ENCODE data around the gene DTWD2. TPM values are rescaled to one million over a fixed set of nuclear protein-coding genes. Genes with fewer than 3 reads are reported as not detected.
"Not testable (repeated sequence)": the region's sequence is repeated elsewhere in the genome, so short reads cannot be mapped to it uniquely, and the experiment has no call there.

Gene DTWD2
- total and polyA plus RNA-seq, 2 experiments from 2014 or later: 2.5 to 14.1 TPM

DNA sequence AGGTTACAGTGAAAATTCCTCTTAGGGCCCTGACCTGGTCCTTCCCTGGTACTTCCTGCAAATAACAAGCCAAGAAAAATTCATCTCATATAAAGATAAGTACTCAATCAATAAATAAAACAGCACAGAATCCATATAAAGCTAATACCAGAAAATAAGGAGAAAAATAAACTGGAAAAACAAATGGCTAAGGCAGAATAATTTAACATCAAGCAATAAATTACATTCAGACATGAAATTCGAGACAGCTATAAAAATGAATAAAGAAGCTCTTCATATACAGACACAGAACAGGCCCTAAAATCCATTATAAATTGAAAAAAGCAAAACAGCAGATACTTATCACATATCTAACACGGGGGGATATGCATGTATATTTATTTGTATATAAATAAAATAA is 99.2 kb downstream of the DTWD2 start:
- Histone ChIP-seq H3K9me2 (replicated peaks; ENCODE audit: insufficient read depth) (no peaks in the 10 kb centered on the region), H3K79me2 (no peaks in the 10 kb centered on the region), H2AFZ (no peak overlapping the region), H3K36me3 (replicated peaks; ENCODE audit: insufficient read depth, low read depth) (no peaks in the 10 kb centered on the region), H3K9me3 (ENCODE audit: low read depth) (no peaks in the 10 kb centered on the region), H3K27me3 (no peaks in the 10 kb centered on the region), H4K20me1 (ENCODE audit: insufficient read depth, poor library complexity, severe bottlenecking) (no peaks in the 10 kb centered on the region), H3K4me3 (no peak overlapping the region), H3K4me2 (no peak overlapping the region), H3K27ac (no peak overlapping the region), H3K4me1 (ENCODE audit: insufficient read depth) (no peaks in the 10 kb centered on the region)
- TF ChIP-seq EZH2 (IDR thresholded peaks at IDR 0.05; ENCODE audit: borderline replicate concordance) (no peak), EZH2phosphoT487 (IDR thresholded peaks at IDR 0.05; ENCODE audit: low read depth, severe bottlenecking, unreplicated experiment) (no peak)
- TF ChIP-seq, protein P1, sequence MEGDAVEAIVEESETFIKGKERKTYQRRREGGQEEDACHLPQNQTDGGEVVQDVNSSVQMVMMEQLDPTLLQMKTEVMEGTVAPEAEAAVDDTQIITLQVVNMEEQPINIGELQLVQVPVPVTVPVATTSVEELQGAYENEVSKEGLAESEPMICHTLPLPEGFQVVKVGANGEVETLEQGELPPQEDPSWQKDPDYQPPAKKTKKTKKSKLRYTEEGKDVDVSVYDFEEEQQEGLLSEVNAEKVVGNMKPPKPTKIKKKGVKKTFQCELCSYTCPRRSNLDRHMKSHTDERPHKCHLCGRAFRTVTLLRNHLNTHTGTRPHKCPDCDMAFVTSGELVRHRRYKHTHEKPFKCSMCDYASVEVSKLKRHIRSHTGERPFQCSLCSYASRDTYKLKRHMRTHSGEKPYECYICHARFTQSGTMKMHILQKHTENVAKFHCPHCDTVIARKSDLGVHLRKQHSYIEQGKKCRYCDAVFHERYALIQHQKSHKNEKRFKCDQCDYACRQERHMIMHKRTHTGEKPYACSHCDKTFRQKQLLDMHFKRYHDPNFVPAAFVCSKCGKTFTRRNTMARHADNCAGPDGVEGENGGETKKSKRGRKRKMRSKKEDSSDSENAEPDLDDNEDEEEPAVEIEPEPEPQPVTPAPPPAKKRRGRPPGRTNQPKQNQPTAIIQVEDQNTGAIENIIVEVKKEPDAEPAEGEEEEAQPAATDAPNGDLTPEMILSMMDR (IDR thresholded peaks at IDR 0.05; ENCODE audit: poor library complexity): no peak
- no peak for DNase-seq (ENCODE audit: low spot score)
- 70% methylated on average over 2 of the region's 2 CpGs for WGBS (ENCODE audit: low lambda C conversion rate, missing lambda C conversion rate)

DNA sequence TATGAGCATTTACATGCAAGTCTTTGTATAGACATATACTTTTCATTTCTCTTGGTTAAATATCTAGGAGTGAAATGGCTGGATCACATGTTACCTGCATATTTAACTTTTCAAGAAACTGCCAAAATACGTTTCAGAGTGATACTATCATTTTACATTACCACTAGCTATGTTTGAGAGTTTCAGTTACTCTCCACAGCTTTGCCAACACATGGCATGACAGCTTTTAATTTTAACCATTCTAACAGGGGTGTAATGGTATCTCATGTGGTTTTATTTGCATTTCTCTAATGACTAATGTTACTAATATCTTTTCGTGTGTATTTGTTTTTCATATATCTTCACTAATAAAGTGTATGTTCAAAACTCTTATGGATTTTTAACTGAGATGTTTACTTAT is 99.8 kb downstream of the DTWD2 start:
- DNase-seq (ENCODE audit: low spot score): no peak
- Histone ChIP-seq H3K4me2 (no peak overlapping the region), H3K4me3 (no peak overlapping the region), H3K9me3 (ENCODE audit: low read depth) (no peaks in the 10 kb centered on the region), H2AFZ (no peak overlapping the region), H3K4me1 (ENCODE audit: insufficient read depth) (no peaks in the 10 kb centered on the region), H3K9me2 (replicated peaks; ENCODE audit: insufficient read depth) (no peaks in the 10 kb centered on the region), H3K36me3 (replicated peaks; ENCODE audit: insufficient read depth, low read depth) (no peaks in the 10 kb centered on the region), H3K27ac (no peak overlapping the region), H3K27me3 (no peaks in the 10 kb centered on the region), H3K79me2 (no peaks in the 10 kb centered on the region), H4K20me1 (ENCODE audit: insufficient read depth, poor library complexity, severe bottlenecking) (no peaks in the 10 kb centered on the region)
- WGBS (ENCODE audit: low lambda C conversion rate, missing lambda C conversion rate): 92% methylated on average over 2 of the region's 2 CpGs
- TF ChIP-seq, protein P1 (IDR thresholded peaks at IDR 0.05; ENCODE audit: poor library complexity): no peak
- TF ChIP-seq EZH2 (IDR thresholded peaks at IDR 0.05; ENCODE audit: borderline replicate concordance): no peak
- TF ChIP-seq EZH2phosphoT487 (IDR thresholded peaks at IDR 0.05; ENCODE audit: low read depth, severe bottlenecking, unreplicated experiment): no peak

GRCh38 chr5:118883362-118883761 is 105.0 kb downstream of the DTWD2 start:
- Histone ChIP-seq H3K9me3 (ENCODE audit: low read depth) (peaks cover 3% of the 10 kb centered on the region), H3K36me3 (replicated peaks; ENCODE audit: insufficient read depth, low read depth) (no peaks in the 10 kb centered on the region), H3K9me2 (replicated peaks; ENCODE audit: insufficient read depth) (no peaks in the 10 kb centered on the region), H3K27me3 (no peaks in the 10 kb centered on the region), H3K4me2 (no peak overlapping the region), H3K79me2 (no peaks in the 10 kb centered on the region), H3K4me1 (ENCODE audit: insufficient read depth) (no peaks in the 10 kb centered on the region), H3K27ac (no peak overlapping the region), H2AFZ (no peak overlapping the region), H3K4me3 (no peak overlapping the region), H4K20me1 (ENCODE audit: insufficient read depth, poor library complexity, severe bottlenecking) (no peaks in the 10 kb centered on the region)
- WGBS (ENCODE audit: low lambda C conversion rate, missing lambda C conversion rate): 87% methylated on average over 2 of the region's 2 CpGs
- TF ChIP-seq EZH2phosphoT487 (IDR thresholded peaks at IDR 0.05; ENCODE audit: low read depth, severe bottlenecking, unreplicated experiment): no peak
- no peak for DNase-seq (ENCODE audit: low spot score)

DNA sequence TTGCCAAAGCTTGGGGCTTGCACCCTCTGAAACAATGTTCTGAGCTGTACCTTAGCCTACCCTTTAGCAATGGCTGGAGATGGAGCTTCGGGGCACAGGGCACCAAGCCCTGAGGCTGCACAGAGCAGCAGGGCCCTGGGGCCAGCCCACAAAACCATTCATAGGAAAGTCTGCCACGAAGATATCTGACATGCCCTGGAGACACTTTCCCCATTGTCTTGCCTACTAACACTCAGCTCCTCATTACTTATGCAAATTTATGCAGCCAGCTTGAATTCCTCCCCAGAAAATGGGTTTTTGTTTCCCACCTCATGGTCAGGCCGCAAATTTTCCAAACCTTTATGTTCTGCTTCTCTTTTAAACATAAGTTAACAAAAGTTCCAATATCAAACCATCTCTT is 105.7 kb downstream of the DTWD2 start:
- Histone ChIP-seq H3K27ac (no peak overlapping the region), H3K4me1 (ENCODE audit: insufficient read depth) (no peaks in the 10 kb centered on the region), H2AFZ (no peak overlapping the region), H3K79me2 (no peaks in the 10 kb centered on the region), H3K9me3 (ENCODE audit: low read depth) (peaks cover 3% of the 10 kb centered on the region), H3K4me3 (no peak overlapping the region), H3K4me2 (no peak overlapping the region), H3K36me3 (replicated peaks; ENCODE audit: insufficient read depth, low read depth) (no peaks in the 10 kb centered on the region), H3K9me2 (replicated peaks; ENCODE audit: insufficient read depth) (no peaks in the 10 kb centered on the region), H3K27me3 (no peaks in the 10 kb centered on the region), H4K20me1 (ENCODE audit: insufficient read depth, poor library complexity, severe bottlenecking) (no peaks in the 10 kb centered on the region)
- TF ChIP-seq, protein P1 (IDR thresholded peaks at IDR 0.05; ENCODE audit: poor library complexity): no peak
- TF ChIP-seq EZH2phosphoT487 (IDR thresholded peaks at IDR 0.05; ENCODE audit: low read depth, severe bottlenecking, unreplicated experiment): no peak
- TF ChIP-seq EZH2 (IDR thresholded peaks at IDR 0.05; ENCODE audit: borderline replicate concordance): no peak
- DNase-seq (ENCODE audit: low spot score): no peak
- 79% methylated on average over 3 of the region's 3 CpGs for WGBS (ENCODE audit: low lambda C conversion rate, missing lambda C conversion rate)

DNA sequence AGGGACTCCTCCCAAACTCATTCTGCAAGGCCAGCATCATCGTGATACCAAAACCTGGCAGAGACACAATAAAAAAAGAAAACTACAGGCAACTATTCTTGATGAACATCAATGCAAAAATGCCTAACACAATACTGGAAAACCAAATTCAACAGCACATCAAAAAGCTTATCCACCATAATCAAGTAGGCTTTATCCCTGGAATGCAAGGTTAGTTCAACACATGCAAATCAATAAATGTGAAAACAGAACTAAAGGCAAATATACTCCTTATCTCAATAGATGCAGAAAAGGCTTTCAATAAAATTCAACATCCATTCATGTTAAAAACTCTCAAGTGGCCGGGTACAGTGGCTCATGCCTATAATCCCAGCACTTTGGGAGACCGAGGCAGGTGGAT is 111.5 kb downstream of the DTWD2 start:
- H4K20me1 ChIP-seq (ENCODE audit: insufficient read depth, poor library complexity, severe bottlenecking); H3K4me2 ChIP-seq; DNase-seq (ENCODE audit: low spot score); H3K4me1 ChIP-seq (ENCODE audit: insufficient read depth); H3K9me2 ChIP-seq (replicated peaks; ENCODE audit: insufficient read depth); H3K27ac ChIP-seq; H2AFZ ChIP-seq; H3K4me3 ChIP-seq; H3K79me2 ChIP-seq; H3K36me3 ChIP-seq (replicated peaks; ENCODE audit: insufficient read depth, low read depth); H3K27me3 ChIP-seq: not testable (repeated sequence)
- peaks cover 16% of the 10 kb centered on the region for H3K9me3 ChIP-seq (ENCODE audit: low read depth)
- 64% methylated on average over 3 of the region's 3 CpGs for WGBS (ENCODE audit: low lambda C conversion rate, missing lambda C conversion rate)

Data from hepatocyte (in vitro differentiated cells).